ENCODE measurements around the gene MDGA2. TPM values are rescaled to one million over a fixed set of nuclear protein-coding genes. Genes with fewer than 3 reads are reported as not detected.

The MDGA2 gene
- total RNA-seq, 1 experiment from 2014 or later: not detected

- H3K27me3 ChIP-seq (ENCODE audit: insufficient read depth, low read length): no peaks in the 10 kb centered on the region
- ChIA-PET POLR2A (no interaction called here), RAD21 (ENCODE audit: low non-redundant PET in 1 of 2, low total read pairs in 2 of 2, uncharacterized antibody in 2 of 2, unreplicated experiment in 2 of 2) (no interaction called here), CTCF (no interaction called here)
- H4K20me1 ChIP-seq (ENCODE audit: insufficient read depth): no peaks in the 10 kb centered on the region
- H3K4me3 ChIP-seq (replicated peaks in 1 of 2; ENCODE audit: low read depth in 1 of 2, low read length in 2 of 2): no peak overlapping the region
- ATAC-seq (no peak), DNase-seq (ENCODE audit: low read depth, low spot score) (no peak)
- no peak overlapping the region for H3K4me2 ChIP-seq (ENCODE audit: low read length)
- no peaks in the 10 kb centered on the region for H3K9me3 ChIP-seq (ENCODE audit: control insufficient read depth in 1 of 2, insufficient read depth in 1 of 2, low read depth in 1 of 2, low read length in 2 of 2)
- BruUV-seq (replicated peaks): no TSS peak
- H3K36me3 ChIP-seq (ENCODE audit: control insufficient read depth in 1 of 2, insufficient read depth in 2 of 2, low read length in 2 of 2): no peaks in the 10 kb centered on the region
- no peak overlapping the region for H3K9ac ChIP-seq (ENCODE audit: low read length)
- H3K4me1 ChIP-seq (ENCODE audit: control insufficient read depth in 1 of 2, insufficient read depth in 2 of 2, low read length in 2 of 2): no peaks in the 10 kb centered on the region
- no peak overlapping the region for H3K27ac ChIP-seq (ENCODE audit: low read depth, low read length)
- H3K79me2 ChIP-seq (ENCODE audit: insufficient read depth, low read length): no peaks in the 10 kb centered on the region
- intact Hi-C loops (cut with micrococcal nuclease): no loop called here
- H3K9me2 ChIP-seq (ENCODE audit: insufficient read depth): no peaks in the 10 kb centered on the region
- TF ChIP-seq SIN3A (IDR thresholded peaks at IDR 0.05; ENCODE audit: low read depth): no peak
- TF ChIP-seq ZFX (IDR thresholded peaks at IDR 0.05): no peak
- TF ChIP-seq MAX (IDR thresholded peaks at IDR 0.05): no peak
- TF ChIP-seq CTCF (IDR thresholded peaks at IDR 0.05 in 2 of 3, conservative IDR thresholded peaks at IDR 0.05 in 1 of 3; ENCODE audit: borderline replicate concordance in 1 of 3, insufficient read depth in 1 of 3, low read depth in 2 of 3, low read length in 2 of 3): no peak
- TF ChIP-seq SP1 (IDR thresholded peaks at IDR 0.05; ENCODE audit: low read depth): no peak
- TF ChIP-seq POLR2A (IDR thresholded peaks at IDR 0.05; ENCODE audit: borderline replicate concordance, extremely low read depth, insufficient read depth, insufficient read length): no peak
- no peak for TF ChIP-seq RAD21 (IDR thresholded peaks at IDR 0.05; ENCODE audit: low read depth)
- no peak for TF ChIP-seq FOSL1 (IDR thresholded peaks at IDR 0.05; ENCODE audit: low read depth)
- TF ChIP-seq JUND (IDR thresholded peaks at IDR 0.05): no peak
- no peak for TF ChIP-seq SRF (IDR thresholded peaks at IDR 0.05; ENCODE audit: low read depth)
- TF ChIP-seq CEBPB (IDR thresholded peaks at IDR 0.05; ENCODE audit: low read depth): no peak
- TF ChIP-seq EGR1 (IDR thresholded peaks at IDR 0.05; ENCODE audit: low read depth): no peak
- TF ChIP-seq ATF3 (IDR thresholded peaks at IDR 0.05): no peak
- no peak overlapping the region for H2AFZ ChIP-seq (ENCODE audit: low read depth, low read length, poor library complexity, severe bottlenecking)
Observed at GRCh38 chr14:47511829-47512228, 163.6 kb downstream of the MDGA2 start.
